HepG2 (cell line): ENCODE data around the gene OTUB2. TPM values are rescaled to one million over a fixed set of nuclear protein-coding genes. Genes with fewer than 3 reads are reported as not detected.

ENCODE experiments used
- polyA plus RNA-seq, 8 experiments: library from polyadenylated mRNA; depleted of rRNA in 3 of 8; stranded (reverse) in 7 of 8; unstranded in 1 of 8; fragments of >200 nt; fragmentation: Illumina TruSeq in 4 of 8; extraction: Trizol in 4 of 8; gene quantifications; 2 replicates each; pipeline versions ENCODE4 v1.2.1 to v1.2.3, GENCODE V29; 2011 to 2016; ENCODE audit warnings: low read depth in 4 of 8, missing spikeins in 1 of 8, mixed read lengths in 1 of 8; ENCODE audit not compliant: insufficient read depth in 1 of 8
- total RNA-seq, 5 experiments: library from RNA; depleted of rRNA; stranded (reverse); fragments of >200 nt; fragmentation: Illumina TruSeq; extraction: Trizol; gene quantifications; 2 replicates each; pipeline ENCODE4 v1.2.3, GENCODE V29; 2016; ENCODE audit warnings: low read depth in 1 of 5
- TF ChIP-seq, protein P1 (sequence below): IDR thresholded peaks from 2 replicates; pipeline ENCODE4 v1.6.1; 2016; ENCODE audit warnings: mild to moderate bottlenecking
- TF ChIP-seq, protein P2 (sequence below): sonication (generic); formaldehyde crosslinking; IDR thresholded peaks from 2 replicates; pipeline ENCODE4 v1.4.0; 2020; ENCODE audit warnings: missing genetic modification reagents
- TF ChIP-seq, protein P3 (sequence below): conservative IDR thresholded peaks from 2 replicates; pipeline ENCODE4 v1.6.1; 2018; ENCODE audit warnings: missing genetic modification reagents
- TF ChIP-seq, protein P4 (sequence below): sonication (generic); formaldehyde crosslinking; IDR thresholded peaks from 2 replicates; pipeline ENCODE4 v1.4.0; 2020; ENCODE audit warnings: missing genetic modification reagents, borderline replicate concordance
- TF ChIP-seq, protein P5 (sequence below): sonication (generic); formaldehyde crosslinking; conservative IDR thresholded peaks from 2 replicates; pipeline ENCODE4 v1.4.0; 2020; ENCODE audit warnings: mild to moderate bottlenecking, missing genetic modification reagents, moderate library complexity
- TF ChIP-seq, protein P6 (sequence below): sonication (generic); formaldehyde crosslinking; IDR thresholded peaks from 2 replicates; pipeline ENCODE4 v1.5.1; 2020; ENCODE audit warnings: mild to moderate bottlenecking, missing genetic modification reagents
- TF ChIP-seq, protein P7 (sequence below): sonication (generic); formaldehyde crosslinking; IDR thresholded peaks from 2 replicates; pipeline ENCODE4 v1.5.0; 2020; ENCODE audit warnings: mild to moderate bottlenecking, missing genetic modification reagents, borderline replicate concordance

OTUB2 gene
- total and polyA plus RNA-seq, 2 of the 13 experiments (the other 11 are each of a cell fraction or from before 2014, with no cell fraction given): 2.2 to 2.4 TPM

DNA sequence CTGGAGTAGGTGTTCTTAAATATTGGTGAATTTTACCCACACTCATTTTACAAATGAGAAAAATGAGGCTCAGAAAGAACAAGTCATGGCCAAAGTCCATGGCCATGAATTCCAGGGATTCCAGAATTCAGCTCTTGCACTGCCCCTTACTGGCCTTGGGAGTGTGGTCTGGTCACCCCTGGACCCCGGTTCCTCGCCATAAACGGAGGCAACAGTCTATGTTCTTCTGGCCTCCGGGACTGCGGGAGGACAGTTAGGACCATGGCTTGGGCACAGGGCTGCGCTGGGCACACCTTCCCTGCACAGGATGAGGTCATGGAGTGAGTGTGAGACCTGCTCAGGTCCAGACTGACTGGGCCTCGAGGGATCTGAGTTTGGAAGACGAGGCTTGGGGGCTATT is 22.1 kb upstream of the OTUB2 start (continued):
- TF ChIP-seq, protein P1, sequence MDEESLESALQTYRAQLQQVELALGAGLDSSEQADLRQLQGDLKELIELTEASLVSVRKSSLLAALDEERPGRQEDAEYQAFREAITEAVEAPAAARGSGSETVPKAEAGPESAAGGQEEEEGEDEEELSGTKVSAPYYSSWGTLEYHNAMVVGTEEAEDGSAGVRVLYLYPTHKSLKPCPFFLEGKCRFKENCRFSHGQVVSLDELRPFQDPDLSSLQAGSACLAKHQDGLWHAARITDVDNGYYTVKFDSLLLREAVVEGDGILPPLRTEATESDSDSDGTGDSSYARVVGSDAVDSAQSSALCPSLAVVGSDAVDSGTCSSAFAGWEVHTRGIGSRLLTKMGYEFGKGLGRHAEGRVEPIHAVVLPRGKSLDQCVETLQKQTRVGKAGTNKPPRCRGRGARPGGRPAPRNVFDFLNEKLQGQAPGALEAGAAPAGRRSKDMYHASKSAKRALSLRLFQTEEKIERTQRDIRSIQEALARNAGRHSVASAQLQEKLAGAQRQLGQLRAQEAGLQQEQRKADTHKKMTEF: no peak
- TF ChIP-seq, protein P2, sequence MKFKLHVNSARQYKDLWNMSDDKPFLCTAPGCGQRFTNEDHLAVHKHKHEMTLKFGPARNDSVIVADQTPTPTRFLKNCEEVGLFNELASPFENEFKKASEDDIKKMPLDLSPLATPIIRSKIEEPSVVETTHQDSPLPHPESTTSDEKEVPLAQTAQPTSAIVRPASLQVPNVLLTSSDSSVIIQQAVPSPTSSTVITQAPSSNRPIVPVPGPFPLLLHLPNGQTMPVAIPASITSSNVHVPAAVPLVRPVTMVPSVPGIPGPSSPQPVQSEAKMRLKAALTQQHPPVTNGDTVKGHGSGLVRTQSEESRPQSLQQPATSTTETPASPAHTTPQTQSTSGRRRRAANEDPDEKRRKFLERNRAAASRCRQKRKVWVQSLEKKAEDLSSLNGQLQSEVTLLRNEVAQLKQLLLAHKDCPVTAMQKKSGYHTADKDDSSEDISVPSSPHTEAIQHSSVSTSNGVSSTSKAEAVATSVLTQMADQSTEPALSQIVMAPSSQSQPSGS (CRISPR knock-in tag): peak; percentile 46; the same call in 1 of the 2 replicates
- TF ChIP-seq, protein P3, sequence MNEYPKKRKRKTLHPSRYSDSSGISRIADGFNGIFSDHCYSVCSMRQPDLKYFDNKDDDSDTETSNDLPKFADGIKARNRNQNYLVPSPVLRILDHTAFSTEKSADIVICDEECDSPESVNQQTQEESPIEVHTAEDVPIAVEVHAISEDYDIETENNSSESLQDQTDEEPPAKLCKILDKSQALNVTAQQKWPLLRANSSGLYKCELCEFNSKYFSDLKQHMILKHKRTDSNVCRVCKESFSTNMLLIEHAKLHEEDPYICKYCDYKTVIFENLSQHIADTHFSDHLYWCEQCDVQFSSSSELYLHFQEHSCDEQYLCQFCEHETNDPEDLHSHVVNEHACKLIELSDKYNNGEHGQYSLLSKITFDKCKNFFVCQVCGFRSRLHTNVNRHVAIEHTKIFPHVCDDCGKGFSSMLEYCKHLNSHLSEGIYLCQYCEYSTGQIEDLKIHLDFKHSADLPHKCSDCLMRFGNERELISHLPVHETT (CRISPR knock-in tag): no peak
- TF ChIP-seq, protein P4, sequence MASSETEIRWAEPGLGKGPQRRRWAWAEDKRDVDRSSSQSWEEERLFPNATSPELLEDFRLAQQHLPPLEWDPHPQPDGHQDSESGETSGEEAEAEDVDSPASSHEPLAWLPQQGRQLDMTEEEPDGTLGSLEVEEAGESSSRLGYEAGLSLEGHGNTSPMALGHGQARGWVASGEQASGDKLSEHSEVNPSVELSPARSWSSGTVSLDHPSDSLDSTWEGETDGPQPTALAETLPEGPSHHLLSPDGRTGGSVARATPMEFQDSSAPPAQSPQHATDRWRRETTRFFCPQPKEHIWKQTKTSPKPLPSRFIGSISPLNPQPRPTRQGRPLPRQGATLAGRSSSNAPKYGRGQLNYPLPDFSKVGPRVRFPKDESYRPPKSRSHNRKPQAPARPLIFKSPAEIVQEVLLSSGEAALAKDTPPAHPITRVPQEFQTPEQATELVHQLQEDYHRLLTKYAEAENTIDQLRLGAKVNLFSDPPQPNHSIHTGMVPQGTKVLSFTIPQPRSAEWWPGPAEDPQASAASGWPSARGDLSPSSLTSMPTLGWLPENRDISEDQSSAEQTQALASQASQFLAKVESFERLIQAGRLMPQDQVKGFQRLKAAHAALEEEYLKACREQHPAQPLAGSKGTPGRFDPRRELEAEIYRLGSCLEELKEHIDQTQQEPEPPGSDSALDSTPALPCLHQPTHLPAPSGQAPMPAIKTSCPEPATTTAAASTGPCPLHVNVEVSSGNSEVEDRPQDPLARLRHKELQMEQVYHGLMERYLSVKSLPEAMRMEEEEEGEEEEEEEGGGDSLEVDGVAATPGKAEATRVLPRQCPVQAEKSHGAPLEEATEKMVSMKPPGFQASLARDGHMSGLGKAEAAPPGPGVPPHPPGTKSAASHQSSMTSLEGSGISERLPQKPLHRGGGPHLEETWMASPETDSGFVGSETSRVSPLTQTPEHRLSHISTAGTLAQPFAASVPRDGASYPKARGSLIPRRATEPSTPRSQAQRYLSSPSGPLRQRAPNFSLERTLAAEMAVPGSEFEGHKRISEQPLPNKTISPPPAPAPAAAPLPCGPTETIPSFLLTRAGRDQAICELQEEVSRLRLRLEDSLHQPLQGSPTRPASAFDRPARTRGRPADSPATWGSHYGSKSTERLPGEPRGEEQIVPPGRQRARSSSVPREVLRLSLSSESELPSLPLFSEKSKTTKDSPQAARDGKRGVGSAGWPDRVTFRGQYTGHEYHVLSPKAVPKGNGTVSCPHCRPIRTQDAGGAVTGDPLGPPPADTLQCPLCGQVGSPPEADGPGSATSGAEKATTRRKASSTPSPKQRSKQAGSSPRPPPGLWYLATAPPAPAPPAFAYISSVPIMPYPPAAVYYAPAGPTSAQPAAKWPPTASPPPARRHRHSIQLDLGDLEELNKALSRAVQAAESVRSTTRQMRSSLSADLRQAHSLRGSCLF (CRISPR knock-in tag): no peak
- TF ChIP-seq, protein P5, sequence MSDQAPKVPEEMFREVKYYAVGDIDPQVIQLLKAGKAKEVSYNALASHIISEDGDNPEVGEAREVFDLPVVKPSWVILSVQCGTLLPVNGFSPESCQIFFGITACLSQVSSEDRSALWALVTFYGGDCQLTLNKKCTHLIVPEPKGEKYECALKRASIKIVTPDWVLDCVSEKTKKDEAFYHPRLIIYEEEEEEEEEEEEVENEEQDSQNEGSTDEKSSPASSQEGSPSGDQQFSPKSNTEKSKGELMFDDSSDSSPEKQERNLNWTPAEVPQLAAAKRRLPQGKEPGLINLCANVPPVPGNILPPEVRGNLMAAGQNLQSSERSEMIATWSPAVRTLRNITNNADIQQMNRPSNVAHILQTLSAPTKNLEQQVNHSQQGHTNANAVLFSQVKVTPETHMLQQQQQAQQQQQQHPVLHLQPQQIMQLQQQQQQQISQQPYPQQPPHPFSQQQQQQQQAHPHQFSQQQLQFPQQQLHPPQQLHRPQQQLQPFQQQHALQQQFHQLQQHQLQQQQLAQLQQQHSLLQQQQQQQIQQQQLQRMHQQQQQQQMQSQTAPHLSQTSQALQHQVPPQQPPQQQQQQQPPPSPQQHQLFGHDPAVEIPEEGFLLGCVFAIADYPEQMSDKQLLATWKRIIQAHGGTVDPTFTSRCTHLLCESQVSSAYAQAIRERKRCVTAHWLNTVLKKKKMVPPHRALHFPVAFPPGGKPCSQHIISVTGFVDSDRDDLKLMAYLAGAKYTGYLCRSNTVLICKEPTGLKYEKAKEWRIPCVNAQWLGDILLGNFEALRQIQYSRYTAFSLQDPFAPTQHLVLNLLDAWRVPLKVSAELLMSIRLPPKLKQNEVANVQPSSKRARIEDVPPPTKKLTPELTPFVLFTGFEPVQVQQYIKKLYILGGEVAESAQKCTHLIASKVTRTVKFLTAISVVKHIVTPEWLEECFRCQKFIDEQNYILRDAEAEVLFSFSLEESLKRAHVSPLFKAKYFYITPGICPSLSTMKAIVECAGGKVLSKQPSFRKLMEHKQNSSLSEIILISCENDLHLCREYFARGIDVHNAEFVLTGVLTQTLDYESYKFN (CRISPR knock-in tag): peak; percentile 85
- TF ChIP-seq, protein P6, sequence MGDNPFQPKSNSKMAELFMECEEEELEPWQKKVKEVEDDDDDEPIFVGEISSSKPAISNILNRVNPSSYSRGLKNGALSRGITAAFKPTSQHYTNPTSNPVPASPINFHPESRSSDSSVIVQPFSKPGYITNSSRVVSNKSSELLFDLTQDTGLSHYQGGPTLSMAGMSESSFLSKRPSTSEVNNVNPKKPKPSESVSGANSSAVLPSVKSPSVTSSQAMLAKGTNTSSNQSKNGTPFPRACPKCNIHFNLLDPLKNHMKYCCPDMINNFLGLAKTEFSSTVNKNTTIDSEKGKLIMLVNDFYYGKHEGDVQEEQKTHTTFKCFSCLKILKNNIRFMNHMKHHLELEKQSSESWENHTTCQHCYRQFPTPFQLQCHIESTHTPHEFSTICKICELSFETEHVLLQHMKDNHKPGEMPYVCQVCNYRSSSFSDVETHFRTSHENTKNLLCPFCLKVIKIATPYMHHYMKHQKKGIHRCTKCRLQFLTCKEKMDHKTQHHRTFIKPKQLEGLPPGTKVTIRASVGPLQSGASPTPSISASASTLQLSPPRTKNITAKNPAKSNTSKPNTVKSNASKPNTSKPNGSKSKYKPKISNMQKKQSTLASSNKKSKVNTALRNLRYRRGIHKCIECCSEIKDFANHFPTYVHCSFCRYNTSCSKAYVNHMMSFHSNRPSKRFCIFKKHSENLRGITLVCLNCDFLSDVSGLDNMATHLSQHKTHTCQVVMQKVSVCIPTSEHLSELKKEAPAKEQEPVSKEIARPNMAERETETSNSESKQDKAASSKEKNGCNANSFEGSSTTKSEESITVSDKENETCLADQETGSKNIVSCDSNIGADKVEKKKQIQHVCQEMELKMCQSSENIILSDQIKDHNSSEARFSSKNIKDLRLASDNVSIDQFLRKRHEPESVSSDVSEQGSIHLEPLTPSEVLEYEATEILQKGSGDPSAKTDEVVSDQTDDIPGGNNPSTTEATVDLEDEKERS (CRISPR knock-in tag): no peak
- TF ChIP-seq, protein P7, sequence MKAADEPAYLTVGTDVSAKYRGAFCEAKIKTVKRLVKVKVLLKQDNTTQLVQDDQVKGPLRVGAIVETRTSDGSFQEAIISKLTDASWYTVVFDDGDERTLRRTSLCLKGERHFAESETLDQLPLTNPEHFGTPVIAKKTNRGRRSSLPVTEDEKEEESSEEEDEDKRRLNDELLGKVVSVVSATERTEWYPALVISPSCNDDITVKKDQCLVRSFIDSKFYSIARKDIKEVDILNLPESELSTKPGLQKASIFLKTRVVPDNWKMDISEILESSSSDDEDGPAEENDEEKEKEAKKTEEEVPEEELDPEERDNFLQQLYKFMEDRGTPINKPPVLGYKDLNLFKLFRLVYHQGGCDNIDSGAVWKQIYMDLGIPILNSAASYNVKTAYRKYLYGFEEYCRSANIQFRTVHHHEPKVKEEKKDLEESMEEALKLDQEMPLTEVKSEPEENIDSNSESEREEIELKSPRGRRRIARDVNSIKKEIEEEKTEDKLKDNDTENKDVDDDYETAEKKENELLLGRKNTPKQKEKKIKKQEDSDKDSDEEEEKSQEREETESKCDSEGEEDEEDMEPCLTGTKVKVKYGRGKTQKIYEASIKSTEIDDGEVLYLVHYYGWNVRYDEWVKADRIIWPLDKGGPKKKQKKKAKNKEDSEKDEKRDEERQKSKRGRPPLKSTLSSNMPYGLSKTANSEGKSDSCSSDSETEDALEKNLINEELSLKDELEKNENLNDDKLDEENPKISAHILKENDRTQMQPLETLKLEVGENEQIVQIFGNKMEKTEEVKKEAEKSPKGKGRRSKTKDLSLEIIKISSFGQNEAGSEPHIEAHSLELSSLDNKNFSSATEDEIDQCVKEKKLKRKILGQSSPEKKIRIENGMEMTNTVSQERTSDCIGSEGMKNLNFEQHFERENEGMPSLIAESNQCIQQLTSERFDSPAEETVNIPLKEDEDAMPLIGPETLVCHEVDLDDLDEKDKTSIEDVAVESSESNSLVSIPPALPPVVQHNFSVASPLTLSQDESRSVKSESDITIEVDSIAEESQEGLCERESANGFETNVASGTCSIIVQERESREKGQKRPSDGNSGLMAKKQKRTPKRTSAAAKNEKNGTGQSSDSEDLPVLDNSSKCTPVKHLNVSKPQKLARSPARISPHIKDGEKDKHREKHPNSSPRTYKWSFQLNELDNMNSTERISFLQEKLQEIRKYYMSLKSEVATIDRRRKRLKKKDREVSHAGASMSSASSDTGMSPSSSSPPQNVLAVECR (CRISPR knock-in tag): peak; percentile 24; the same call in 1 of the 2 replicates
